Endothelial cell of umbilical vein (primary cell): ENCODE results near the gene AUTS2. TPM values are rescaled to one million over a fixed set of nuclear protein-coding genes. Genes with fewer than 3 reads are reported as not detected.

Experiments used
- BruUV-seq: library from RNA; stranded (reverse); fragments of 400-500 nt; replicated peaks from 2 replicates; lab custom pipeline; 2021; lab: Mats Ljungman, UMichigan
- CTCF ChIA-PET: fragments of 300-600, 350-600 bp; sonication (Branson Sonifier 250); formaldehyde crosslinking; loops from one replicate; lab custom pipeline; 2021; ENCODE audit warnings: antibody characterized with exemption, inconsistent platforms; lab: Charles Lee
- POLR2A ChIA-PET: fragments of 300-600, 350-600 bp; sonication (Branson Sonifier 250); formaldehyde crosslinking; loops from one replicate; lab custom pipeline; 2021; ENCODE audit warnings: antibody characterized with exemption, inconsistent platforms; lab: Charles Lee
- DNase-seq: peaks from one replicate; pipeline ENCODE4 v3.0.0-alpha.2; 2011; ENCODE audit warnings: low read depth, low spot score
- FAIRE-seq: peaks from 2 replicates; lab custom pipeline; 2011; peaks lifted over from hg19 to GRCh38; lab: Jason Lieb, UNC
- H2AFZ ChIP-seq: 2 replicates; pipeline ENCODE4 v1.6.0; 2012; ENCODE audit warnings: low read depth, low read length, control low read depth, inconsistent platforms
- H3K27ac ChIP-seq: 2 replicates; pipeline ENCODE4 v1.5.1; 2011; ENCODE audit warnings: low read depth, mild to moderate bottlenecking, control low read depth, low read length, moderate library complexity; ENCODE audit not compliant: insufficient read depth
- H3K27me3 ChIP-seq, 2 experiments: 2 replicates each; pipeline versions ENCODE4 v1.6.0 to v1.6.1; 2011; ENCODE audit warnings: low read length in 2 of 2, mixed read lengths in 1 of 2; ENCODE audit not compliant: control insufficient read depth in 2 of 2, insufficient read depth in 2 of 2
- H3K36me3 ChIP-seq, 2 experiments: 2 replicates in 1 of 2; 3 replicates in 1 of 2; pipeline ENCODE4 v1.5.1; 2011; ENCODE audit warnings: low read length in 2 of 2, mild to moderate bottlenecking in 1 of 2, moderate library complexity in 1 of 2; ENCODE audit not compliant: control insufficient read depth in 2 of 2, insufficient read depth in 2 of 2; ENCODE audit errors: extremely low read depth in 1 of 2
- H3K4me1 ChIP-seq: 3 replicates; pipeline ENCODE4 v1.5.1; 2011; ENCODE audit warnings: mild to moderate bottlenecking, low read length; ENCODE audit not compliant: control insufficient read depth, insufficient read depth; ENCODE audit errors: extremely low read depth
- H3K4me2 ChIP-seq: 2 replicates; pipeline ENCODE4 v1.6.1; 2011; ENCODE audit warnings: low read length, control low read depth, mixed read lengths; ENCODE audit not compliant: insufficient read depth
- H3K4me3 ChIP-seq, 3 experiments: fragments of 200-600 bp in 1 of 3; sonication (generic), shearing (Covaris generic) in 1 of 3; replicated peaks in 1 of 3; 2 replicates each; pipeline ENCODE4 v1.5.1; 2011 to 2016; ENCODE audit warnings: control low read depth in 3 of 3, low read length in 3 of 3, mild to moderate bottlenecking in 2 of 3, inconsistent platforms in 1 of 3, low read depth in 1 of 3, moderate library complexity in 1 of 3; ENCODE audit not compliant: insufficient read depth in 1 of 3
- H3K79me2 ChIP-seq: 2 replicates; pipeline ENCODE4 v1.6.0; 2012; ENCODE audit warnings: low read length, inconsistent platforms; ENCODE audit not compliant: control insufficient read depth, insufficient read depth
- H3K9ac ChIP-seq: replicated peaks from 2 replicates; pipeline ENCODE3; 2011; ENCODE audit warnings: low read length, control low read depth; ENCODE audit not compliant: insufficient read depth; ENCODE audit errors: extremely low read depth
- H3K9me1 ChIP-seq: replicated peaks from 3 replicates; pipeline ENCODE4 v1.6.0; 2011; ENCODE audit warnings: mild to moderate bottlenecking, low read length; ENCODE audit not compliant: control insufficient read depth, insufficient read depth; ENCODE audit errors: extremely low read depth
- H3K9me3 ChIP-seq: replicated peaks from 2 replicates; pipeline ENCODE4 v1.5.1; 2012; ENCODE audit warnings: low read length, inconsistent platforms; ENCODE audit not compliant: control insufficient read depth, insufficient read depth
- H4K20me1 ChIP-seq: replicated peaks from 2 replicates; pipeline ENCODE3; 2011; ENCODE audit warnings: mild to moderate bottlenecking, low read length; ENCODE audit not compliant: control insufficient read depth, insufficient read depth; ENCODE audit errors: extremely low read depth
- EZH2 ChIP-seq: IDR thresholded peaks from 2 replicates; pipeline ENCODE4 v1.6.1; 2012; ENCODE audit warnings: borderline replicate concordance, low read depth, mild to moderate bottlenecking, moderate library complexity, low read length, inconsistent platforms; ENCODE audit not compliant: severe bottlenecking
- FOS ChIP-seq: IDR thresholded peaks from 2 replicates; pipeline ENCODE4 v1.6.1; 2011; ENCODE audit warnings: mild to moderate bottlenecking, low read length, moderate library complexity, borderline replicate concordance; ENCODE audit not compliant: insufficient read depth
- GATA2 ChIP-seq: IDR thresholded peaks from 2 replicates; pipeline ENCODE4 v1.7.0; 2011; ENCODE audit warnings: low read depth, mild to moderate bottlenecking, moderate library complexity, mixed read lengths, low read length; ENCODE audit not compliant: insufficient read length, insufficient read depth
- JUN ChIP-seq: IDR thresholded peaks from 2 replicates; pipeline ENCODE4 v1.6.1; 2011; ENCODE audit warnings: borderline replicate concordance, low read depth; ENCODE audit not compliant: insufficient read length, insufficient read depth
- MYC ChIP-seq: IDR thresholded peaks from one replicate; pipeline ENCODE4 v1.6.1; 2011; ENCODE audit warnings: mild to moderate bottlenecking, low read depth, low read length
- POLR2A ChIP-seq: IDR thresholded peaks from 2 replicates; pipeline ENCODE4 v1.6.1; 2012; ENCODE audit warnings: low read depth, mild to moderate bottlenecking, control low read depth, low read length
- POLR2AphosphoS5 ChIP-seq: IDR thresholded peaks from 2 replicates; pipeline ENCODE4 v1.6.1; 2012; ENCODE audit warnings: low read depth, mild to moderate bottlenecking, control low read depth, low read length, moderate library complexity; ENCODE audit not compliant: insufficient read depth
- dilution Hi-C: fragments of 300-500 bp; cut with MboI; formaldehyde crosslinking; loops from one replicate; pipeline ENCODE4 v1.15.0; 2019; ENCODE audit warnings: low sequenced_read_pairs; ENCODE audit not compliant: extremely low pct_ligation_motif_present
- intact Hi-C: fragments of 100-400 bp; cut with micrococcal nuclease; formaldehyde crosslinking; loops from one replicate; pipeline ENCODE4 v1.10.0; 2022
- polyA plus RNA-seq, 4 experiments: library from polyadenylated mRNA; depleted of rRNA in 3 of 4; stranded (reverse) in 3 of 4; unstranded in 1 of 4; fragments of >200 nt; gene quantifications; 2 replicates each; pipeline versions ENCODE4 v1.2.1 to v1.2.3, GENCODE V29; 2011 to 2012; ENCODE audit warnings: missing spikeins in 1 of 4
- total RNA-seq: library from RNA; stranded (reverse); gene quantifications from 2 replicates; pipeline ENCODE4 v1.2.3, GENCODE V29; 2021
- TF ChIP-seq, protein P1 (sequence below), 2 donors: IDR thresholded peaks; 1 replicate in 1 of 2; 2 replicates in 1 of 2; pipeline ENCODE4 v1.5.1; 2011; ENCODE audit warnings: low read length in 2 of 2, mild to moderate bottlenecking in 2 of 2, moderate library complexity in 2 of 2, control low read depth in 1 of 2, inconsistent platforms in 1 of 2, low read depth in 1 of 2; ENCODE audit not compliant: insufficient read depth in 1 of 2; ENCODE audit errors: extremely low read depth in 1 of 2
- TF ChIP-seq, protein P2 (sequence below): IDR thresholded peaks from 2 replicates; pipeline ENCODE4 v1.6.1; 2011; ENCODE audit not compliant: insufficient read depth, insufficient read length

Gene AUTS2
- total and polyA plus RNA-seq, 2 donors (not counting 3 experiments of a cell fraction or from before 2014, with no cell fraction given): 0.59 to 8.0 TPM

DNA sequence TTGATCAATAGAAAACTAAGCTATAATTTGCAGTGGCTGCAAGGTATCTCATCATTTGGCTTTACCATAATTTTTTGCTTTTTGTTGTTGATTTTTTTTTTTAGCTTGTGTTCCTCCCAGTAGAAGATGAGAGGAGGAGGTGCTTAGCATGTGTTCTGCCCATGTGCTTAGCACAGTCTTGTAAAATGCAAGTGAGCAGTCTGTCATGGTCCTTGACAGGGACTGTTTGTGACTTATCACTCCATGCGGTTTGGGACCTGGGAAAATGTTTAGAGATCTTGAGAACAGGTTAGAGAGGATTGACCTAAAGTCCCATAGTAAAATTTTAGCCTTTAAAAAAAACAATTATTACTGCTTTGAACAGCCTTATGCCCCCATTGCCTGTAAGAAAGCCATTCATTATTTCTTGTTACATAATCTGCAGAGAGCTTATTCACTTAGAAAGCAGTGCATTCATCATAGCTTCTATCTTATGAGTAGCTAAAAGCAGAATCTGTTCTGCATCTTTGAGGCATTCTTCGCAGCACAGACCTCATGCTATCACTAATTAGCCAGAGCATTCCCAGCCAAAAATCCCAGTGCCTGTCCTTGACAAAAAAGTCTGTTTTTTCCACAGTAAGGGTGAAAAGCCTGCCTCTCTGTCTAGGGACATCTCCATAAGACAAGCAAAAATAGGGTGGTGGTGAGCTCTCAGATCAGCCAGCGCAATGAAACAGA lies 784.9 kb downstream of the AUTS2 start:
- Histone ChIP-seq H3K27me3 (no peaks in the 10 kb centered on the region), H3K36me3 (no peaks in the 10 kb centered on the region), H3K27ac (no peak overlapping the region), H3K4me3 (no peak overlapping the region), H3K4me2 (no peak overlapping the region), H3K9ac (no peak overlapping the region), H4K20me1 (no peaks in the 10 kb centered on the region), H3K4me1 (no peaks in the 10 kb centered on the region), H3K79me2 (no peaks in the 10 kb centered on the region), H3K9me1 (no peaks in the 10 kb centered on the region), H2AFZ (no peak overlapping the region), H3K9me3 (no peaks in the 10 kb centered on the region)
- POLR2A ChIA-PET: no interaction called here
- dilution Hi-C loops: no loop called here
- no peak for FAIRE-seq
- intact Hi-C loops: no loop called here
- no peak for TF ChIP-seq POLR2A
- no peak for TF ChIP-seq FOS
- TF ChIP-seq, protein P1, sequence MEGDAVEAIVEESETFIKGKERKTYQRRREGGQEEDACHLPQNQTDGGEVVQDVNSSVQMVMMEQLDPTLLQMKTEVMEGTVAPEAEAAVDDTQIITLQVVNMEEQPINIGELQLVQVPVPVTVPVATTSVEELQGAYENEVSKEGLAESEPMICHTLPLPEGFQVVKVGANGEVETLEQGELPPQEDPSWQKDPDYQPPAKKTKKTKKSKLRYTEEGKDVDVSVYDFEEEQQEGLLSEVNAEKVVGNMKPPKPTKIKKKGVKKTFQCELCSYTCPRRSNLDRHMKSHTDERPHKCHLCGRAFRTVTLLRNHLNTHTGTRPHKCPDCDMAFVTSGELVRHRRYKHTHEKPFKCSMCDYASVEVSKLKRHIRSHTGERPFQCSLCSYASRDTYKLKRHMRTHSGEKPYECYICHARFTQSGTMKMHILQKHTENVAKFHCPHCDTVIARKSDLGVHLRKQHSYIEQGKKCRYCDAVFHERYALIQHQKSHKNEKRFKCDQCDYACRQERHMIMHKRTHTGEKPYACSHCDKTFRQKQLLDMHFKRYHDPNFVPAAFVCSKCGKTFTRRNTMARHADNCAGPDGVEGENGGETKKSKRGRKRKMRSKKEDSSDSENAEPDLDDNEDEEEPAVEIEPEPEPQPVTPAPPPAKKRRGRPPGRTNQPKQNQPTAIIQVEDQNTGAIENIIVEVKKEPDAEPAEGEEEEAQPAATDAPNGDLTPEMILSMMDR (IDR thresholded peaks at IDR 0.05; ENCODE audit: extremely low read depth in 1 of 2, insufficient read depth in 1 of 2, low read depth in 1 of 2, low read length in 2 of 2): no peak
- TF ChIP-seq, protein P2, sequence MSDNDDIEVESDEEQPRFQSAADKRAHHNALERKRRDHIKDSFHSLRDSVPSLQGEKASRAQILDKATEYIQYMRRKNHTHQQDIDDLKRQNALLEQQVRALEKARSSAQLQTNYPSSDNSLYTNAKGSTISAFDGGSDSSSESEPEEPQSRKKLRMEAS: no peak
- TF ChIP-seq EZH2: no peak
- TF ChIP-seq GATA2: no peak
- no peak for TF ChIP-seq POLR2AphosphoS5
- no peak for TF ChIP-seq MYC
- no peak for TF ChIP-seq JUN
- CTCF ChIA-PET: no interaction called here
- DNase-seq: no peak
- no TSS peak for BruUV-seq
